Fibroblast of skin of scalp (primary cell): ENCODE measurements around the gene MGAT5B. TPM values are rescaled to one million over a fixed set of nuclear protein-coding genes. Genes with fewer than 3 reads are reported as not detected.
"Not testable (repeated sequence)": the region's sequence is repeated elsewhere in the genome, so short reads cannot be mapped to it uniquely, and the experiment has no call there.

Experiments used
- DNase-seq: peaks from one replicate; pipeline ENCODE4 v3.0.0-alpha.2; 2013
- polyA plus RNA-seq, 2 experiments: library from polyadenylated mRNA; unstranded; fragments of 120-200 nt; gene quantifications; one replicate each; pipeline ENCODE4 v1.2.1, GENCODE V29; 2013; ENCODE audit not compliant: insufficient read length in 2 of 2

MGAT5B gene
- polyA plus RNA-seq (2013, experiment 1 of 2; ENCODE audit: insufficient read length), result 0.64 TPM
- 0.53 TPM for polyA plus RNA-seq (2013, experiment 2 of 2; ENCODE audit: insufficient read length)

- DNase-seq, result peak; percentile 73
Observed at GRCh38 chr17:76868176-76868668, at the start of gene MGAT5B. Gene MGAT5B, plus strand, starts transcription at chr17:76868404. Its CDS starts 626 bp downstream, at chr17:76869030.

GRCh38 chr17:76820039-76820438 lies 48.2 kb upstream of the MGAT5B start:
- no peak for DNase-seq

GRCh38 chr17:76820561-76820960 lies 47.6 kb upstream of the MGAT5B start:
- DNase-seq, result no peak

- no peak for DNase-seq
Observed at GRCh38 chr17:76822184-76822778, 45.9 kb upstream of the MGAT5B start.

- DNase-seq, result no peak
Observed at GRCh38 chr17:76824093-76824492, 44.1 kb upstream of the MGAT5B start.

GRCh38 chr17:76826330-76827068 lies 41.7 kb upstream of the MGAT5B start:
- DNase-seq, result no peak

- no peak for DNase-seq
Observed at GRCh38 chr17:76827736-76828135, 40.5 kb upstream of the MGAT5B start.

GRCh38 chr17:76830987-76831715 lies 37.1 kb upstream of the MGAT5B start:
- DNase-seq, result no peak

GRCh38 chr17:76833034-76833644 lies 35.1 kb upstream of the MGAT5B start:
- no peak for DNase-seq

GRCh38 chr17:76833747-76834146 lies 34.5 kb upstream of the MGAT5B start:
- no peak for DNase-seq

GRCh38 chr17:76834870-76835269 lies 33.3 kb upstream of the MGAT5B start:
- DNase-seq, result no peak

- DNase-seq, result no peak
Observed at GRCh38 chr17:76840443-76840767, 27.8 kb upstream of the MGAT5B start.

GRCh38 chr17:76840884-76841775 lies 27.1 kb upstream of the MGAT5B start:
- DNase-seq, result peak; percentile 19

GRCh38 chr17:76841776-76842405 lies 26.3 kb upstream of the MGAT5B start:
- DNase-seq, result no peak

- DNase-seq, result not testable (repeated sequence)
Observed at GRCh38 chr17:76843068-76843467, 25.1 kb upstream of the MGAT5B start.

GRCh38 chr17:76843703-76844484 lies 24.3 kb upstream of the MGAT5B start:
- DNase-seq, result peak; percentile 7

GRCh38 chr17:76844485-76844829 lies 23.7 kb upstream of the MGAT5B start:
- DNase-seq, result no peak

- peak; percentile 9 for DNase-seq
Observed at GRCh38 chr17:76844846-76845245, 23.4 kb upstream of the MGAT5B start.

- DNase-seq, result no peak
Observed at GRCh38 chr17:76845541-76846017, 22.6 kb upstream of the MGAT5B start.

GRCh38 chr17:76847031-76847430 lies 21.2 kb upstream of the MGAT5B start:
- DNase-seq, result no peak
